HG03558 (cell line): Measurements from ENCODE around the gene ZXDC.

Source experiments
- ATAC-seq: cut with Tn5 transposase; IDR thresholded peaks from one replicate; pipeline ENCODE4 v1.9.1; 2021; ENCODE audit warnings: moderate number of reproducible peaks; ENCODE audit not compliant: unreplicated experiment; ENCODE audit errors: extremely low read depth

ZXDC gene

GRCh38 chr3:126512916-126513650 is 37.4 kb upstream of the ZXDC start:
- ATAC-seq, result no peak

- ATAC-seq, result no peak
Observed at GRCh38 chr3:126512026-126512425, 36.3 kb upstream of the ZXDC start.

GRCh38 chr3:126511291-126511690 is 35.6 kb upstream of the ZXDC start:
- ATAC-seq, result no peak

DNA sequence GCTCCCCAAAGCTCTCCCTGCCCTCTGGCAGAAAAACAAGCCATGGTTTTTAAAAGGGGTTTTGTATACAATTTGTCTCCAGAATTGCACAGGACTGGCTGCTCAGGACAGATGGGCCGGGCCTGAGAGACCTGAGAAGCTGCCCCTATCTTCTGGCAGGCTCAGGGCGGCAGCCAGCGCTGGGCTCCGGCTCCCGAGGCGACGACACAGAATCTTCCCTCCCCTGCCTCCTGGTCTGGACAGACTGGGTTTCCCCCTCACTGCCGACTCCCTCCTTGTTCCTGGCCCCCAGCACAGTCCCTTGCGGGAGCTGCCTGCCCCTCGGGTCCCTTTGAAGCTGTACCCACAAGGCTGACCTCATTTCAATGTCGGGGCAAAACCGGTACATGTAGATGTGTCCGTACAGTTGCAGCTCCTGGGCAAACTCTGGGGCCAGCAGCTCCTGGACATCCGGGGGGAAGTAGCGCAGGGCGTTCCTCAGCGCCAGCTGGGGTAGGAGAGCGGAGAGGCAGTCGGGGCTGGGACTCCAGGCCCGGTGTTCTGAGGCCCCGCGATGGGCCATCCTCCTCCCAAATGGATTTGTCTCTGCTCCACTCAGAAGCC is 34.7 kb upstream of the ZXDC start:
- ATAC-seq, result no peak

DNA sequence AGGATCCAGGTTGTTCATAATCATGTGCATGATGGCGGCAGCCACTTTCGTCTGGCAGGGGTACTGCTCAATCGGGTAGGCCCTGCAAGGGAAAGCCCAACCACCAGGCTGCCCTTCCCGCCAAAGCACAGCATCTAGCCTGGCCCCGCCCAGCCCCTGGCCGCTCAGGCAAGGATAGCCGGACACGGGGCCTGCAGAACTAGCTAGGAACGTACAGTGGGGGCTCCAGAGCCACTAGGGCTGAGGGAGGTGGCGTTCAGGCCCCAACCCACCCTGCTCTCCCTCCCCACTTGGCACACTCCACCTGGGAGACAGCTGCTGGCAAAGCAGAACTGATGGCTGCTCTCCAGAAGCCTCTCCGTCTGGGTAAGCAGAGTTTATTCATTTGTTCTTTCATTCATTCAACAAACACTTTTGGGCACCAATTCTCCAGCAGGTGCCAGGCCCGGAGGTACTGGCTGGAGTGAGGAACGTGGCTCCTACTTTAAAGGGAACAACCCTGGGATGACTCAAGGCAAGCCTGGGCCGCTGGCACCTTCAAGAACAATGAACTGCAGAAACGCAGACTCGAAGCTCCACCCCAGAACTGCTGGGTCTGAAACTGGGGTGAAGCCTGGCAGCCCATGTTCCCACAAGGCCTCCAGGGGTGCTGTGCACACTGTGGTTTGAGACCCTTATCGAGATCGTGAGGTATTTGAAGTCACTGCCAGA is 34.1 kb upstream of the ZXDC start:
- ATAC-seq, result no peak

DNA sequence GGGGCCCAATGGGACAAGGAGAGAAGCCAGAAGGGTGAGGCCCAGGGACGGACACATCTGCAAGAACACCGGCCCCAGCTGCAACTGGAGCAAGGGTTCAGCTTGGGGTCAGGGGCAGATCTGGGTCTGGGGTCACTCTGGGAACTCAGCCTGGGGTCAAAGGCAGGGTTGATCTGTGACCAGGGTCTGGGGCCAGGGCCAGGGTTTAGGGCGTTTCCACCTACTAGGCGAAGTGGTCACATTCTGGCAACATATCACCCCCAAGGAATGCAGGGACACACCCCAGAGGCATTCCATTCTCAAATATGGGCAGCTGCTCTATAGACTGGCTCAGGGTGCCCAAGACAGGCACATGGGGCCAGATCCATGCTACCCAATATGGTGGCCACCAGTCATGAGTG is 32.9 kb upstream of the ZXDC start:
- ATAC-seq, result no peak

DNA sequence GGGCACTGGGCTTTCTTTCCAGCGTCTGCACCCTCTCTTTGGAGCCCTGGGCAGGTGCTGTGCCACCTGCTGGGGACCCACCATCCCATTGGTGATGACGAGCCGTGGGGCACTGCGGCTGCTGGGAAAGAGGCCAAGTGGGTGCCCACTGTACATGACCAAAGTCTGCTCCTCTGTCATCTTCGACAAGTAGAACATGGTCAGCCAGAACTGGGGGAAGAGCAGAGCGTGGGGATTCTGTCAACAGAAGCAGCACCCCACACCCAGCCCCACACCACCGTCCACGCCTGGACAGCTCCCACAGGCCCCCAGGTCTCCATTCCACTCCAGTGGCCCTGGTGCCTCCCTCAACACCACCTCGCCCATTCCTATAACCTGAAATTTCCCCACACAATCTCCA is 32.2 kb upstream of the ZXDC start:
- ATAC-seq, result no peak

DNA sequence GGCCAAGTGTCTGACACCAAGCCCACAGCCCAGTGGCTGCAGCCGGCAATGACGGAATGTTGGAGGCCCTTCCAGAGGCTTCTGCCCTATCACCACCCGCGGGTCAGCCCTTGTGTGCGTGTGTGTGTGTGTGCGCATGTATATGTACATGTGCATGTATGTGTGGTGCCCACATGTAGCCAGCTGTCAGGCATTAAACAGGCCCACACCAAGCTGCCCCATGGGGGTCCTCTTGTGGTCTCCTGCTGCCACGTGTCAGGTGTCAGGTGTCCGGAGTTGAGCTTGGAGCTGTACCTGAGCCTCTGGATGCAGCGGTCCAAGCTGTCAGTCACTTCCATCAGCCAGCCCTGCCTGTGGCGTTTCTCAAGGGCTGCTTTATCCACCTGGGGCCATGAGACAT is 28.0 kb upstream of the ZXDC start:
- no peak for ATAC-seq

GRCh38 chr3:126502656-126503055 is 27.0 kb upstream of the ZXDC start:
- no peak for ATAC-seq

DNA sequence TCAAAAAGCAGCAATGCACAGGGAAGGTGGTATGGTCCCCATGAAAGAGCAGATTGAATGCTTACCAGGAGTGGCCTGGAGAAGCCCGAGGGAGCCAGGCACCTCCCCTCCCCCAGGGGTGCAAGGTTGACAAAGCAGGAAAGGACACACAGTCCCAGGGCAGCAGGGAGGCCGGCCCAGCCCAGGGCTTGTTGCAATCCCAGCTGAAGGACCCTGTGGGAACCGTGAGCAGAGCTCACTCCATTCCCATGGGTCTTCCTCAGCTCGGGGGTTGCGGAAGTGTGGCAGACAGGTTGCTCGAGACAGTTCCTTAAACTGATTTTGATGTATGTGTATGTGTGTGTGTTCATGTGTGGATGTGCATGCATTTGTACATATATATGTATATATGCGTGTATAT is 26.0 kb upstream of the ZXDC start:
- no peak for ATAC-seq

GRCh38 chr3:126501054-126501453 is 25.4 kb upstream of the ZXDC start:
- no peak for ATAC-seq

DNA sequence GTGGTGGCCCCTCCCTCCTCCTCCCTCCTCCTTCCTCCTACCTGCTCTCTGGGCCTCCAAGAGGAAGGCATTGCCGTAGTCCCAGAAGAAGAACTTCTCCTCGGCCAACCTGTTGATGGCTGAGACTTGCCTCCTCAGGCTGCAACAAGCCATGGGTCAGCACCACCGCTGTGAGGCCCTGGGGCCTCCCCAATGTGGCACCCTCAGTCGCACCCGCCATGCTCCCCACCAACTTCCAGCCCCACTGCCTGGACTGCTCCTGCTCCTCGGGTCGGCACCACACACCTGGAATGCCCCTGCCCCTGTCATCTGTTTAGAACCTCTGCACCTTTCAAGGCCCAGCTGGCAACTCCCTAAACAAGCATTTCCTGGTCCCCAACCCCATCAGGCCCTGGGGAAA is 24.3 kb upstream of the ZXDC start:
- no peak for ATAC-seq

GRCh38 chr3:126499401-126499800 is 23.7 kb upstream of the ZXDC start:
- ATAC-seq, result no peak

GRCh38 chr3:126498929-126499328 is 23.2 kb upstream of the ZXDC start:
- ATAC-seq, result no peak

DNA sequence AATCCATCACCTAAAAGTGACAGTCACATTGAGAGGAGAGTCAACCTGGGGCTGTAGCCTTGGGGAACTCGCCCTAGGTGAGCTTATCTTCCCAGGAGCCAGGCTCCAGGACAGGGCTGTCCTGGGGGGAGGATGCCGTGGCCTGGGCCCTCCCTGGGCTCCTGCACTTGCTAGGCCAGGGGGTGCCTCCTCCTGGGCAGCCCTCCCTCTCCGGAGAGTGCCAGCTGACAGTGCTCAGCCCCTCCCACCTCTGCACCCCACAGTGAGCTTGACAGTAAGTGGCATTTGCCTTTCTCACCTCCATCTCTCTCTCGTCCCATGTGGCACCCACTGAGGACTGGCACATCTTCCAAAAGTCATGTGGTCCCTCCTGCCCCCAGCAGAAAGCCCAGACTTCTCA is 22.8 kb upstream of the ZXDC start:
- ATAC-seq, result no peak

DNA sequence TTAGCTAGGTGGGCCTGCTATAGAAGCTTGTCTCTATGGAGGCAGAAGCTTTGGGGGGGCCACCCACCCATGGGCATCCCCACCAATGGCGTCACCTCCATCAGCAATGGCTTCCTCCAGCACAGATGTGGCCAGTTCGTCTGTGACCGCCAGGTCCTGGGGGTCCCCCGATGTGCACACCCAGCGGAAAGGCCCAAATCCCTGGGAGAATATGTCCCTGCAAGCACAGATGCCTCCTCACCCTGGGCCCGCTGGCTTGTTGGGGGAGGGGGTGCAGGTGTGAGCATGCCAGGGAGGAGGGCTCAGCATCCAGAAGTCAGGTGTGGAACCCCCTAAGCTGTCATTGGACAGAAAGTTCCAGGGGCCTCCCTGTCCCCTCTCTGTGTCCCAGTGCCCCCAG is 22.3 kb upstream of the ZXDC start:
- ATAC-seq, result no peak

GRCh38 chr3:126496894-126497850 is 21.5 kb upstream of the ZXDC start:
- ATAC-seq, result no peak

- no peak for ATAC-seq
Observed at GRCh38 chr3:126495786-126496185, 20.1 kb upstream of the ZXDC start.

- ATAC-seq, result no peak
Observed at GRCh38 chr3:126494970-126495230, 19.2 kb upstream of the ZXDC start.

GRCh38 chr3:126494204-126494969 is 18.7 kb upstream of the ZXDC start:
- ATAC-seq, result no peak
